OCI-LY7 (cell line): Measurements from ENCODE around the gene PCNX3.

Experiments used
- CTCF ChIP-seq: fragments of 200-600 bp; sonication (generic); conservative IDR thresholded peaks from 2 replicates; pipeline ENCODE4 v1.5.1; 2014; ENCODE audit warnings: mild to moderate bottlenecking, antibody characterized with exemption, low read length, moderate library complexity, mixed read lengths
- EZH2phosphoT487 ChIP-seq: fragments of 200-600 bp; sonication (generic); IDR thresholded peaks from 2 replicates; pipeline ENCODE4 v1.6.1; 2018; ENCODE audit warnings: low read depth, borderline replicate concordance, mild to moderate bottlenecking, mixed run types, antibody characterized with exemption, low read length, moderate library complexity, mixed read lengths

DNA sequence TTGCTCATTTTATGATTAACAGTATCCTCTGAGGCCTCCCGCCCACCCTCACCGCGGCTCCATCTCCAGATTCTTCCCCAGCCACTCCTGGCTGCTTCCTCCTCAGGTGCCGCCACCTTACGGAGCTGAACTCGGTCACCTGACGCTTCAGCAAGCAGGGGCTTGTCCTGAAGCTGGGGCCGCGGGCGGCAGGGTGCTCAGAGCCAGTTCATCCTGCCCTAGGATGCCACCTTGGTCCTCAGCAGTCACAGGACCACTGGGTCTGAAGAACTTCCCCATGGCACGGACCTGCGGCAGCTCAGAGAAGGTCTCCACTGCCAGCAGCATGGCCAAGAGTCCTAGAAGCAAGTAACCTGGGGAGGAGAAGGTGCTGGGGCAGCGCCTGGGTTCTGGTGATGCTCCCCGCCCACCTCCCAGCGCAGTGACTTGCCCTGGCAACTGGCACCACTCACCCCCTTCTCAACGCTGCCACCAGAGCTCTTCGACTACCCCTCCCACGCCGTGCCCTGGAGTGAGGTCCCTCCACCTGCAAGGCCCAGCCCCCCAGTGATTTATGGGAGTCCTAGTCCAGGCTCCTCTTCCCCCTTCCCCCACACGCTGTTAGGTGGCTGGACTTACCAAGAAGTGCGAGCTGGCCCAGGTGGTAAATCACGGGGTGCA lies 22.6 kb upstream of the PCNX3 start:
- TF ChIP-seq CTCF = no peak
- no peak for TF ChIP-seq EZH2phosphoT487
